Vagina (tissue), 2 donors: ENCODE measurements around the gene ZNF791.

Experiments used
- CTCF ChIP-seq, 3 experiments: fragments of 450-650 bp in 2 of 3; fragments of 200-600 bp in 1 of 3; sonication (generic) in 1 of 3; IDR thresholded peaks; one replicate each; pipeline ENCODE4 v1.5.1; 2017 to 2019; ENCODE audit warnings: antibody characterized with exemption in 3 of 3, mild to moderate bottlenecking in 2 of 3, moderate library complexity in 2 of 3
- POLR2A ChIP-seq, 2 donors: fragments of 450-650 bp; IDR thresholded peaks; one replicate each; pipeline ENCODE4 v1.6.1; 2017; ENCODE audit warnings: antibody characterized with exemption in 2 of 2, mild to moderate bottlenecking in 2 of 2, moderate library complexity in 2 of 2
- POLR2AphosphoS5 ChIP-seq, 2 donors: sonication (generic); formaldehyde crosslinking; IDR thresholded peaks; one replicate each; pipeline ENCODE4 v1.9.0; 2017; ENCODE audit warnings: antibody characterized with exemption in 2 of 2, mild to moderate bottlenecking in 2 of 2, low read depth in 1 of 2; ENCODE audit not compliant: insufficient read depth in 1 of 2

DNA sequence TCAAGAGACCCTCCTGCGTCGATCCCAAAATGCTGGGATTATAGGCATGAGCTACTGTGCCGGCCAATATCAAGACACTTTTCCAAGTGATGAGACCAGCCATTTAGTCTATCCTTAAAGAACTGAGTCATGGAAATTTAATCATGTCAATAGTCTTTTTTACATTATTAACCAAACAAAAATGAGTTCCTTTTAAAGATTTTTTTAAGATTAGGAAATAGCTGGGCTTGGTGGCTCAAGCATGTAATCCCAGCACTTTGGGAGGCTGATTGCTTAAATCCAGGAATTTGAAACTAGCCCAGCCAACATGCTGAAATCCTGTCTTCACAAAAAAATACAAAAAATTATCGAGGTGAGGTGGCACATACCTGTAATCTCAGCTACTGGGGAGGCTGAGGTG, 42.8 kb upstream of the ZNF791 start:
- no peak for TF ChIP-seq CTCF (IDR thresholded peaks at IDR 0.05)
- no peak for TF ChIP-seq POLR2AphosphoS5 (IDR thresholded peaks at IDR 0.05; ENCODE audit: insufficient read depth in 1 of 2, low read depth in 1 of 2)
- no peak for TF ChIP-seq POLR2A (IDR thresholded peaks at IDR 0.05)
